HG03520 (cell line): ENCODE results near the gene ZFHX3.
A peak's percentile ranks its signal among the peaks of the same experiment; 100 is the strongest.

Source experiments
- ATAC-seq: cut with Tn5 transposase; IDR thresholded peaks from one replicate; pipeline ENCODE4 v1.9.1; 2021; ENCODE audit warnings: mild to moderate bottlenecking, moderate library complexity; ENCODE audit not compliant: unreplicated experiment

Gene ZFHX3

DNA sequence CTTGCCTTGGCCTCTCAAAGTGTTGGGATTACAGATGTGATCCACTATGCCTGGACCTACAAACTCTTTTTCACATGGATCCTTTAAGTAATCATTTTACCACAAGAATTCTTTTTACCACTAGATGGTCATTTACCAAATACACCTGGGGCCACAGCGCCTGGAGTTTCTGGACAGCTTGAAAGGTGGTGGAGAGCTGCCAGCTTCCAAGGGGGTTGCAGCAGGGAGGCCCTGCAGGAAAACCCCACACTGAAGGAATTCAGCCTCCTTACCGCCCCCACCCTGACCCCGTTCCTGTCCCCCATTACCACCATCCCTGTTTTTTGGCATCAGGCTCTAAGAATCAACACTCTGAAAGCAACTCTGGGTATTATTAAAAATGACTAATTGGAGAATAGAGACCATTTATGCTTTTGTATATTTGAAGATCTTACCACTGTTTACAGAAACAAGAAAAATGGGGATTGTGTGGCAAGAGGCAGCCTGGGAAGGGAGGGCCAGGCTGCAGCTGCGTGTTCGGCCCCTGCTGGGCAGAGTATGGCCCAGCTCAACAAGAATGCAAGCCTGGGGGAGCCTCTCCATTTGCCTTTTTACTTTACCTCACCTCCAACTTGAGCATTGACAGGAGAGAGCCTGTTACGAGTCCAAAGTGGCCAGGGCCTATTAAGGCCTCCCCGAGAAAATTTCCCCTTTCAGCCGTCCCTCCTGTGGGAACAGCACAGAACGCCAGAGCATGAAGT, 209.9 kb downstream of the ZFHX3 start:
- no peak for ATAC-seq

DNA sequence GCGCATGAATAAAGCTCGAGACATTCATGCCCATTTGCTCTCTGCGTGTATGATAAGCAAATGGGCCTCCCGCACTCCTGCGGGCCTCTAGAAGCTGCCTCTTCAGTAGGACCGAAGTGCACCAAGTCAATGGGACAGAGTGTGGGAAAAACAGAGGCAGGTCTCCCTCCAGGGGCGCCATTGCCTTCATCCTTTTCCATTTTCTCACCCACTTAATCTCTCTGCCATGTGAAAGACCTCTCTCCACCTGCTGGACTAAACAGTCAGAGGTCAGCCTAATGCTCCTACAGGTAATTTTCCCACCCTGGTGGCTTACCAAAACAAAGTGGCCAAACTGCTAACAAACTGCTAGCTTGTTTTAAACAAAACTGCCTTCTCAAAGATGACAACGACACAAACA, 210.9 kb downstream of the ZFHX3 start:
- no peak for ATAC-seq

GRCh38 chr16:72836181-72836580, 211.7 kb downstream of the ZFHX3 start:
- no peak for ATAC-seq

DNA sequence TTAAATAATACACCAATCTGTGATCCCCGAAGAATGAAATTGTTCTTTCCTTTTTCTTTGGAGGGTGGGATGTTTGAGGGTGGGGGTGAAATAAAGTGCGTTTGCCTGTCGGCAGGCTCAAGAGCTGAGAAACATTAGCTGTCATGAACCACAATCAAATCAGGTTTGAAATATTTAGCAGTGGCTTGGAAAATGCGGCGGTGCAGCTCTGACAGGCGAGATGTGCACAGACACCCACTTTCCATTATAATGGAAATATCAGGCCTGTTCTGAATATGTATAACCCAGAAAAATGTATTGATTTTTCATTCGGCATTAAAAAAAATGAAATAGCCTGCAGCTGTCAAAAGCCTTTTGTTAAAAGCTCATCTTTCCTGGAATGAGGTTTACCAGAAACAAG, 212.8 kb downstream of the ZFHX3 start:
- no peak for ATAC-seq

DNA sequence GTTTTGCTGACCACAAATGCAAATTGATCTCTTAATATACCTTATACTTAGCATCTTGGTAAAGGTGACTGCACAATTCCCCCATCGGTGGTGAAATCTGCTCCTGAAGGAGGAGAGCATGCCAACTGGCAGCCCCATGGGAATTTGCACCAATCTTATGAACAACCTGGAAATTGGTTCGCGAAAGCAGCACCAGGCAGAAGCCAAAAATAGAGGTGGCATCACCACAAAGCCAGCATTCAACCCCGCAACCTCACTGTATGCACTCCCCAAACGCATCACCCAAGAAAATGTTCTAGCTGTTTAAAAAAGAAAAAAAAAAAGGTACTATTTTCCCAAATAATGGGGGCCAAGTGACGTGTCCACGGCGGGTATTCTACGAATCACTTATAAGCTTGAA, 213.4 kb downstream of the ZFHX3 start:
- no peak for ATAC-seq

- no peak for ATAC-seq
These were observed 214.0 kb downstream of the ZFHX3 start for GRCh38 chr16:72833969-72834368.

DNA sequence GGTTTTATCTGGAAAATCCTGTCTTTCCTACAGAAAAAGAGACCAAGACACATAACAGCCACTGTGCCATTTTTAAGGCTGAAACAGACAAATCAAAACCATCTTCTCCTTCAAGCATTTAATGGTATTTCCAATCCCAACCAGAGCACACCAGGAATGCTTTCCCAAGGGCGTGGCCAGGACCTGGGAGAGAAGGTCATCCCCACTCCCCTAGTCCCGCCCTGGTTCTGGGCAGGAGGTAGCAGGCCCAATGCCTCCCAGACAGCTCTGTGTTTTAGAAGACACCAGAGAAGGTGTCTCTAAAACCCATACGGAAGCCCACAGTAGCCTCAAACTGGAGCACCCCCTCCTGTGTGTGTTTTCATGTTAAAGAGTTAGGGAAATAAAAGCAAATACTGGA, 214.4 kb downstream of the ZFHX3 start:
- no peak for ATAC-seq

GRCh38 chr16:72832621-72833248, 215.2 kb downstream of the ZFHX3 start:
- ATAC-seq = peak; percentile 80

DNA sequence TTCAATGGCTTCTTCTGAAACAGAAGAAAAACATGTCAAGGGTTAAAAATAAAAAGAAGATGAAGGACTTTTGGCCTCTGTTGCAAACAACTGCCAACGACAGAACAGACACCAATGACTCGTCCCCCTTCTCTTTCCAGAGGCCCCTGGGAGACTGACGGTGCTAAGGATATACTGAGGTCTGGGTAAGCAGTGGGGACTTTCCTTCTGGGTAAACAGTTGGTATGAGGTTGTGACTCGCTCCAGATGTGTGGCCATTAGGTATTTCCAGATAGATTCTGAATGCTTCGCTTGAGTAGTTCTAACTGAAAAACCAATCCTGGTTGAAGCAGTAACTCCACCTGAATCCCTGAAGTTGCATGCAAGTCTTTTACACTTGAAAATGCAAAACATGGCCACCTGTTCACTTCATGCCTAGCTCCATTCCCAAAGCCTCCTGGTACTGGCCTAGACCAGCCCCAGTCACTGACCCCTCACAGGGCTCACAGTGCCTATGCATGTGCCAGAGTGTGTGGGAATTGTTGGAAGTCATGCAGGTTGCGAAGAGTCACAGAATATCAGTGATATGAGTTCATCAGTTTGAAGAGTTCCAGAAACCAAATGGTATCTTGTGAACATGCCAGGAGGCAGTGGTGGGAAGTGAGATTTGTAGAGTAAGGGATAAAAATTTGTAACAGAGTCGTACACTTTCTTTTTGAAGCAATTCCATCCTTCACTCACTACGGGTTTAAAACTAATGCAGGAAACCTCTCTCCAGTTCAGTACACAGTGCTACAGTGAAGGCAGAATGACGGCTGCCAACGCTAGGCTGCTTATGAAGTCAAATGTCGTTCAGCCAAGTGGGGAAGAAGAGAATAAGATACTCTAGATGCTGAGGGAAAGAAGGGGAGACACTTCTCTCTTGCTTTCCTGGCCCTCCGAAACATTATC, 217.8 kb downstream of the ZFHX3 start:
- ATAC-seq = no peak

GRCh38 chr16:72827866-72828265, 220.1 kb downstream of the ZFHX3 start:
- no peak for ATAC-seq

- no peak for ATAC-seq
These were observed 221.9 kb downstream of the ZFHX3 start for GRCh38 chr16:72825912-72826621.

GRCh38 chr16:72824761-72825160, 223.2 kb downstream of the ZFHX3 start:
- ATAC-seq = no peak

GRCh38 chr16:72824027-72824426, 223.9 kb downstream of the ZFHX3 start:
- ATAC-seq = no peak

DNA sequence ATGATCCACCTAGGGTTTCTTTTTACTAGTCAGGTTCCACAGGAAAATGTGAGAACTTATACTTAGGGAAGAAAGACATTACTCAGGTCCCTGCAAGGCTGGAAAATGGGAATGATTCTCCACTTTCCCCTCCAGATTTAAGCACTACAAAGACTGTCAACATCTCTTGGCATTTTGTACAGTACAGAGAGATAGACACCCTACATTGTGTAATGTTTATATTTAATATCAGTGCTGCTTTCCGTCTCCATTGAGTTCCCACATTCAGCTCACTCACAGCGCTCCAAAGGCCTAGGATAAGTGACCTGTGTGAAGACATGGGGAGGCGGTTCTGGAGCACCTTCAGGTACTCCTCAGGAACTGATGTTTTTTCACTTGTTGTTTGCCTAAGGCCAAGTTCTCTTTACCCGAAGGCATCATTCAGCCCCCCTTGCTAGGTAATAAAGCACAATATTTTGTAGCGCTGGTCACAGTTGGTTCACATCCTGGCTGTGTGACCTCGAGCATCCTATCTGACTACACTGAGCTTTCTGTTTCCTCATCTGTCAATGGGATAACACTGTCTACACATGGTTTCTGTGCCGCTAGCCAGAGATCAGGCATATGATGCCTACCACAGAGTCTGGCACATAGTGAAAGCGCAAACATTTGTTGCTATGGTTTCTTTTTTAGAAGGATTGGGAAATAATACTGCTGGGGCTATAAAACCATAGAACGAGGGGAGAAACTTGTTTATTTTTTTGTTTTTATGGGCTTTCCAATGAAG, 226.6 kb downstream of the ZFHX3 start:
- no peak for ATAC-seq

GRCh38 chr16:72819345-72819744, 228.6 kb downstream of the ZFHX3 start:
- ATAC-seq = no peak

- ATAC-seq = no peak
These were observed 229.6 kb downstream of the ZFHX3 start for GRCh38 chr16:72818236-72818845.

- ATAC-seq = peak; percentile 65
These were observed 232.3 kb downstream of the ZFHX3 start for GRCh38 chr16:72815348-72816318.

GRCh38 chr16:72814226-72814625, 233.7 kb downstream of the ZFHX3 start:
- ATAC-seq = no peak

DNA sequence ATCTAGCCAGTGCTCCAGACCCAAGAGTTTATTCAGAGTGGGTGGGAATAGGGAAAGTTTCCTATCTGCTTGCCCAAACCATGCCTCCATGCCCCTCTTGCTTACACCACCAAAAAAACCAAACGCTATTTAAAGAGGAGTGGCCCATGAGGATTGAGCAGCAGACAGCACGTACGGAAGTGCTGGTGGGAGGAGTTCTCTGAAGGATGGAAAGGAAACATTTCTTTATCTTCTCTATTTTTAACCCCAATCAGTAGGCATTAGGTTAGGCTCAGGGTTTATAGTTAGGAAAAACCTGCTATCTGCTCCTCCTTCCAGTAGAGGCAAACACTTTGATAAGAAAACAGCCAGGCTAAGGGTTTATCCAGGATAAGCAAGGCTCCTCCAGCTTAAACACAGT, 235.3 kb downstream of the ZFHX3 start:
- ATAC-seq = no peak
